OCI-LY7 (cell line): ENCODE results near the gene PRKACG. TPM values are rescaled to one million over a fixed set of nuclear protein-coding genes. Genes with fewer than 3 reads are reported as not detected.

ENCODE experiments used
- BruUV-seq: library from RNA; stranded (reverse); fragments of 400-500 nt; replicated peaks from 2 replicates; lab custom pipeline; 2021; lab: Mats Ljungman, UMichigan
- CTCF ChIA-PET: fragments of 300-600 bp; sonication (Branson Sonifier 250); formaldehyde crosslinking; loops from one replicate; lab custom pipeline; 2022; ENCODE audit warnings: antibody characterized with exemption; ENCODE audit not compliant: unreplicated experiment; lab: Charles Lee
- POLR2A ChIA-PET: fragments of 300-600 bp; sonication (Branson Sonifier 250); formaldehyde crosslinking; loops from one replicate; lab custom pipeline; 2022; ENCODE audit warnings: antibody characterized with exemption; lab: Charles Lee
- DNase-seq: peaks from one replicate; pipeline ENCODE4 v3.0.0-alpha.2; 2015; ENCODE audit warnings: low spot score
- H2AFZ ChIP-seq: fragments of 200-600 bp; sonication (generic), shearing (Covaris generic); 2 replicates; pipeline ENCODE4 v1.6.1; 2014; ENCODE audit warnings: mild to moderate bottlenecking, antibody characterized with exemption, low read length, moderate library complexity
- H3K27ac ChIP-seq: fragments of 200-600 bp; sonication (generic); 2 replicates; pipeline ENCODE4 v1.5.1; 2014; ENCODE audit warnings: mixed run types, low read depth, mild to moderate bottlenecking, moderate library complexity, low read length, inconsistent platforms; ENCODE audit not compliant: poor library complexity, severe bottlenecking
- H3K36me3 ChIP-seq: fragments of 200-600 bp; sonication (generic); 2 replicates; pipeline ENCODE4 v1.6.1; 2014; ENCODE audit warnings: mild to moderate bottlenecking, antibody characterized with exemption, low read length, moderate library complexity, mixed read lengths; ENCODE audit not compliant: insufficient read depth
- H3K4me1 ChIP-seq: fragments of 200-600 bp; sonication (generic); 2 replicates; pipeline ENCODE4 v1.5.1; 2014; ENCODE audit warnings: mild to moderate bottlenecking, low read length; ENCODE audit not compliant: insufficient read depth, poor library complexity, severe bottlenecking
- H3K4me2 ChIP-seq: fragments of 200-600 bp; sonication (generic); 2 replicates; pipeline ENCODE4 v1.6.1; 2014; ENCODE audit warnings: mild to moderate bottlenecking, low read length
- H3K4me3 ChIP-seq: fragments of 200-600 bp; sonication (generic); 2 replicates; pipeline ENCODE4 v1.5.1; 2014; ENCODE audit warnings: mild to moderate bottlenecking, low read depth, low read length; ENCODE audit not compliant: poor library complexity, severe bottlenecking
- H3K79me2 ChIP-seq: fragments of 200-600 bp; sonication (generic); 2 replicates; pipeline ENCODE4 v1.6.1; 2016; ENCODE audit warnings: low read depth, mild to moderate bottlenecking, low read length, moderate library complexity, mixed read lengths; ENCODE audit not compliant: insufficient read depth
- H3K9me2 ChIP-seq: fragments of 200-600 bp; sonication (generic); 2 replicates; pipeline ENCODE4 v1.6.1; 2016; ENCODE audit warnings: mild to moderate bottlenecking, low read length, mixed read lengths; ENCODE audit not compliant: insufficient read depth
- H3K9me3 ChIP-seq: fragments of 200-600 bp; sonication (generic); 2 replicates; pipeline ENCODE4 v1.6.1; 2014; ENCODE audit warnings: mild to moderate bottlenecking, mixed run types, low read length, mixed read lengths
- H4K20me1 ChIP-seq: fragments of 200-600 bp; sonication (generic); 2 replicates; pipeline ENCODE4 v1.6.1; 2014; ENCODE audit warnings: mild to moderate bottlenecking, antibody characterized with exemption, low read length, moderate library complexity, mixed read lengths; ENCODE audit not compliant: insufficient read depth
- CTCF ChIP-seq: fragments of 200-600 bp; sonication (generic); conservative IDR thresholded peaks from 2 replicates; pipeline ENCODE4 v1.5.1; 2014; ENCODE audit warnings: mild to moderate bottlenecking, antibody characterized with exemption, low read length, moderate library complexity, mixed read lengths
- EZH2phosphoT487 ChIP-seq: fragments of 200-600 bp; sonication (generic); IDR thresholded peaks from 2 replicates; pipeline ENCODE4 v1.6.1; 2018; ENCODE audit warnings: low read depth, borderline replicate concordance, mild to moderate bottlenecking, mixed run types, antibody characterized with exemption, low read length, moderate library complexity, mixed read lengths
- intact Hi-C: fragments of 100-400 bp; cut with micrococcal nuclease; formaldehyde crosslinking; loops from one replicate; pipeline ENCODE4 v1.10.0; 2022; ENCODE audit not compliant: unreplicated experiment
- total RNA-seq, 2 experiments: library from RNA; depleted of rRNA in 1 of 2; stranded (reverse); fragments of >200 nt in 1 of 2; shearing (Covaris generic) in 1 of 2; gene quantifications; 2 replicates each; pipeline ENCODE4 v1.2.3, GENCODE V29; 2014 to 2022

PRKACG gene
- total RNA-seq, 2 experiments from 2014 or later: not detected

DNA sequence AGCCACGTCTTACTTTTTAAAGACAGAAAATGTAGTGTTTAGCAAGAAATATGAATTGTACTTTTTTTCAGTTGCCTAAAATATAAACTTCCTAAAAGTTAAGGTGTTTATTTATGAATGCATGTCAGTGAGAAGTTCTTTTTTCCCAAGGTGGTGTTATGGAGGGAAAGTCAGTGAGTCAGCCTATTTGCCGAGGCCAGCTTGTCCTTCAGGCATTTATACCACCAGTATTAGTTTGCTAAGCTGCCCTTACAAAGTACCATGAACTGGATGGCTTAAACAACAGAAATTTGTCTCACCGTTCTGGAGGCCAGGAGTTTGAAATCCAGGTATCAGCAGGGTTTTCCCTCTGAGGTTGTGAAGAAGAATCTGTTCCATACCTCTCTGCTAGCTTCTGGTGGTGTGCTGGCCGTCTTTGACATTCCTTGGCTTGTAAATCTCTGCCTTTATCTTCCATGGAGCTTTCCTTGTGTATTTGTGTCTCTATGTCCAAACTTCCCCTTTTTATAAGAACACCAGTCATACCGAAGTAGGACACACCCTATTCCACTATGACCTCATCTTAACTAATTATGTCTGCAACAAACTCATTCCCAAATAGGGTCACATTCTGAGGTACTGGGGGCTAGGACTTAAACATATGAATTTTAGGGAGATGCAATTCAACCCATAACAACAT, 38.4 kb downstream of the PRKACG start:
- no peak for DNase-seq
- intact Hi-C loops: no loop called here
- ChIA-PET CTCF (no interaction called here), POLR2A (interaction anchor here (0.6 to 1.5 kb wide), 3 partner anchors 8 to 172 kb away, joined by 3 to 6 read pairs (median 3); no protein-coding TSS in a partner anchor)
- Histone ChIP-seq H3K4me2 (no peak overlapping the region), H3K4me1 (peaks cover 19% of the 10 kb centered on the region), H4K20me1 (no peaks in the 10 kb centered on the region), H3K9me2 (no peaks in the 10 kb centered on the region), H2AFZ (no peak overlapping the region), H3K4me3 (no peak overlapping the region), H3K79me2 (no peaks in the 10 kb centered on the region), H3K36me3 (no peaks in the 10 kb centered on the region), H3K27ac (no peak overlapping the region), H3K9me3 (no peaks in the 10 kb centered on the region)
- TF ChIP-seq CTCF (no peak), EZH2phosphoT487 (no peak)
- no TSS peak for BruUV-seq

DNA sequence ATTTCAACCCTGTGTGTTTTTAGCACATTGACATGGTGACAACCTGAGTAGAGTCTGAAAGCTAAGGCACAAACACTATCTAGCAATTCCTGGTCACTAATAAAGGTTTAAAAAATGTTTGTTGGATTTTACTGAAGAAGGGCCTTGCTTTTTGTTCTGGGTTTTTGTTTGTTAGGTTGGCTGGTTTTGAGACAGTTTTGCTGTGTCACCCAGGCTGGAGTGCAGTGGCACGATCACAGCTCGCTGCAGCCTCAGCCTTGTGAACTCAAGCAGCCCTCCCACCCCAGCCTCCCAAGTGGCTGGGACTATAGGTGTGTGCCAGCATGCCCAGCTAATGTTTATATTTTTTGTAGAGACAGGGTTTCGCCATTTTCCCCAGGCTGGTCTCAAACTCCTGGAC, 39.0 kb downstream of the PRKACG start:
- no peaks in the 10 kb centered on the region for H3K36me3 ChIP-seq
- no peaks in the 10 kb centered on the region for H3K9me3 ChIP-seq
- no peaks in the 10 kb centered on the region for H4K20me1 ChIP-seq
- H3K4me2 ChIP-seq: no peak overlapping the region
- no peak for DNase-seq
- intact Hi-C loops: no loop called here
- no peak overlapping the region for H3K27ac ChIP-seq
- no peak overlapping the region for H3K4me3 ChIP-seq
- peaks cover 13% of the 10 kb centered on the region for H3K4me1 ChIP-seq
- BruUV-seq: no TSS peak
- no peak for TF ChIP-seq CTCF
- TF ChIP-seq EZH2phosphoT487: no peak
- POLR2A ChIA-PET: interaction anchor here (0.6 to 1.6 kb wide), 4 partner anchors 9 to 558 kb away, joined by 3 read pairs; no protein-coding TSS in a partner anchor
- no peak overlapping the region for H2AFZ ChIP-seq
- H3K9me2 ChIP-seq: no peaks in the 10 kb centered on the region
- CTCF ChIA-PET: no interaction called here
- H3K79me2 ChIP-seq: no peaks in the 10 kb centered on the region

DNA sequence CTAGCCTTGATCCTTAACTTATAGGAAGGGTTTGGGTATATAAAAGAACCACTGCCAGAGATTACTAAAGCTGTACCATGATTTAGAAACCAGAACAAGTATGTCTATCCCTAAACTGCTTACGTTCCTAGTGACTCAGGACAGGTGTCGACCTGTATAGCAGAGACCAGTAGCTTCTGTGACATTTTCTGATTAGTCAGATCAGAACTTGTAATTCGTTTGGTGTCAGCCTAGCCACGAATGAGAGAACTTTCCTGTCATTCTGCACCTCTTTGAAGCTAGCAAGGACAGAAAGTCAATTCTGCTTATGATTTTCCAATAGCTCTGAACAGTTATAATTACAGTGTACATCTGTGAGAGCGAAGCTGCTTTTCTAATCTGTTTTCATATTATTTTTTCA, 39.5 kb downstream of the PRKACG start:
- H3K4me3 ChIP-seq: no peak overlapping the region
- no peaks in the 10 kb centered on the region for H3K79me2 ChIP-seq
- CTCF ChIA-PET: no interaction called here
- no peaks in the 10 kb centered on the region for H3K36me3 ChIP-seq
- no peak overlapping the region for H3K27ac ChIP-seq
- no peak overlapping the region for H2AFZ ChIP-seq
- intact Hi-C loops: no loop called here
- H3K4me2 ChIP-seq: no peak overlapping the region
- H3K9me2 ChIP-seq: no peaks in the 10 kb centered on the region
- POLR2A ChIA-PET: interaction anchor here (0.6 to 1.6 kb wide), 3 partner anchors 23 to 557 kb away, joined by 3 read pairs; no protein-coding TSS in a partner anchor
- no peak for TF ChIP-seq CTCF
- TF ChIP-seq EZH2phosphoT487: no peak
- no TSS peak for BruUV-seq
- H4K20me1 ChIP-seq: no peaks in the 10 kb centered on the region
- peaks cover 8% of the 10 kb centered on the region for H3K4me1 ChIP-seq
- no peaks in the 10 kb centered on the region for H3K9me3 ChIP-seq
- no peak for DNase-seq
